Liver (tissue), 3 donors: Measurements from ENCODE around the gene TMEM91.

Experiments used
- GABPA ChIP-seq, 2 donors: IDR thresholded peaks in 1 of 2; conservative IDR thresholded peaks in 1 of 2; 2 replicates each; pipeline ENCODE4 v1.6.1; 2016; ENCODE audit warnings: antibody characterized with exemption in 2 of 2, mild to moderate bottlenecking in 1 of 2, moderate library complexity in 1 of 2
- JUND ChIP-seq, 2 donors: IDR thresholded peaks; 2 replicates each; pipeline ENCODE4 v1.6.1; 2016; ENCODE audit warnings: antibody characterized with exemption in 2 of 2
- RAD21 ChIP-seq, 2 donors: IDR thresholded peaks; 2 replicates each; pipeline ENCODE4 v1.6.1; 2016; ENCODE audit warnings: antibody characterized with exemption in 2 of 2, mild to moderate bottlenecking in 2 of 2
- SP1 ChIP-seq: IDR thresholded peaks from 2 replicates; pipeline ENCODE4 v1.6.1; 2018; ENCODE audit warnings: antibody characterized with exemption, mild to moderate bottlenecking
- TF ChIP-seq, protein P1 (sequence below): IDR thresholded peaks from 2 replicates; pipeline ENCODE4 v1.6.1; 2016; ENCODE audit warnings: antibody characterized with exemption, mild to moderate bottlenecking
- TF ChIP-seq, protein P2 (sequence below): fragments of 150-350 bp; IDR thresholded peaks from 2 replicates; pipeline ENCODE4 v1.5.1; 2017; ENCODE audit warnings: improper control_type of control experiment, low read depth, low read length; ENCODE audit not compliant: missing input control
- TF ChIP-seq, protein P3 (sequence below): IDR thresholded peaks from 2 replicates; pipeline ENCODE4 v1.6.1; 2016; ENCODE audit warnings: antibody characterized with exemption
- donor health status: healthy.
- donor health status: healthy.

DNA sequence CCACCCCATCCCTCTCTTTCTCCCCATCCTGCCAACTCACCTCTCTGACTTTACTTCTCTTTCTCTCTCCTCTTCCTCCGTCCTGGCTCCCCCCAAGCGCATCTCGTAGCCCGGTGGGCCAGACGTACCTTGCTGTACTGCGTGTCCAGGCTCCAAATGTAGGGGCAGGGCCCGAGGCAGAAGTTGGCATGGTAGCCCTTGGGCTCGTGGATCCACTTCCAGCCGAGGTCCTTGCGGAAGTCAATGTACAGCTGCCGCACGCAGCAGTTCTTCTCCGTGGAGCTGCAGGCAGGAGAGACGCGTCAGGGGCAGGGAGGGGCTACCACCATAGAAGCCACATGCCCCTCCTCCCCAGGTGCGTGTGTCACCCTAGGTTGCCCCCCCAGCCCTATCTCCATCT lies 44.3 kb upstream of the TMEM91 start:
- TF ChIP-seq SP1 (no peak), RAD21 (IDR thresholded peaks at IDR 0.05) (no peak), GABPA (IDR thresholded peaks at IDR 0.05 in 1 of 2, conservative IDR thresholded peaks at IDR 0.05 in 1 of 2) (no peak), JUND (IDR thresholded peaks at IDR 0.05) (no peak)
- TF ChIP-seq, protein P1, sequence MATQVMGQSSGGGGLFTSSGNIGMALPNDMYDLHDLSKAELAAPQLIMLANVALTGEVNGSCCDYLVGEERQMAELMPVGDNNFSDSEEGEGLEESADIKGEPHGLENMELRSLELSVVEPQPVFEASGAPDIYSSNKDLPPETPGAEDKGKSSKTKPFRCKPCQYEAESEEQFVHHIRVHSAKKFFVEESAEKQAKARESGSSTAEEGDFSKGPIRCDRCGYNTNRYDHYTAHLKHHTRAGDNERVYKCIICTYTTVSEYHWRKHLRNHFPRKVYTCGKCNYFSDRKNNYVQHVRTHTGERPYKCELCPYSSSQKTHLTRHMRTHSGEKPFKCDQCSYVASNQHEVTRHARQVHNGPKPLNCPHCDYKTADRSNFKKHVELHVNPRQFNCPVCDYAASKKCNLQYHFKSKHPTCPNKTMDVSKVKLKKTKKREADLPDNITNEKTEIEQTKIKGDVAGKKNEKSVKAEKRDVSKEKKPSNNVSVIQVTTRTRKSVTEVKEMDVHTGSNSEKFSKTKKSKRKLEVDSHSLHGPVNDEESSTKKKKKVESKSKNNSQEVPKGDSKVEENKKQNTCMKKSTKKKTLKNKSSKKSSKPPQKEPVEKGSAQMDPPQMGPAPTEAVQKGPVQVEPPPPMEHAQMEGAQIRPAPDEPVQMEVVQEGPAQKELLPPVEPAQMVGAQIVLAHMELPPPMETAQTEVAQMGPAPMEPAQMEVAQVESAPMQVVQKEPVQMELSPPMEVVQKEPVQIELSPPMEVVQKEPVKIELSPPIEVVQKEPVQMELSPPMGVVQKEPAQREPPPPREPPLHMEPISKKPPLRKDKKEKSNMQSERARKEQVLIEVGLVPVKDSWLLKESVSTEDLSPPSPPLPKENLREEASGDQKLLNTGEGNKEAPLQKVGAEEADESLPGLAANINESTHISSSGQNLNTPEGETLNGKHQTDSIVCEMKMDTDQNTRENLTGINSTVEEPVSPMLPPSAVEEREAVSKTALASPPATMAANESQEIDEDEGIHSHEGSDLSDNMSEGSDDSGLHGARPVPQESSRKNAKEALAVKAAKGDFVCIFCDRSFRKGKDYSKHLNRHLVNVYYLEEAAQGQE = no peak
- TF ChIP-seq, protein P2, sequence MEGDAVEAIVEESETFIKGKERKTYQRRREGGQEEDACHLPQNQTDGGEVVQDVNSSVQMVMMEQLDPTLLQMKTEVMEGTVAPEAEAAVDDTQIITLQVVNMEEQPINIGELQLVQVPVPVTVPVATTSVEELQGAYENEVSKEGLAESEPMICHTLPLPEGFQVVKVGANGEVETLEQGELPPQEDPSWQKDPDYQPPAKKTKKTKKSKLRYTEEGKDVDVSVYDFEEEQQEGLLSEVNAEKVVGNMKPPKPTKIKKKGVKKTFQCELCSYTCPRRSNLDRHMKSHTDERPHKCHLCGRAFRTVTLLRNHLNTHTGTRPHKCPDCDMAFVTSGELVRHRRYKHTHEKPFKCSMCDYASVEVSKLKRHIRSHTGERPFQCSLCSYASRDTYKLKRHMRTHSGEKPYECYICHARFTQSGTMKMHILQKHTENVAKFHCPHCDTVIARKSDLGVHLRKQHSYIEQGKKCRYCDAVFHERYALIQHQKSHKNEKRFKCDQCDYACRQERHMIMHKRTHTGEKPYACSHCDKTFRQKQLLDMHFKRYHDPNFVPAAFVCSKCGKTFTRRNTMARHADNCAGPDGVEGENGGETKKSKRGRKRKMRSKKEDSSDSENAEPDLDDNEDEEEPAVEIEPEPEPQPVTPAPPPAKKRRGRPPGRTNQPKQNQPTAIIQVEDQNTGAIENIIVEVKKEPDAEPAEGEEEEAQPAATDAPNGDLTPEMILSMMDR = no peak
- TF ChIP-seq, protein P3, sequence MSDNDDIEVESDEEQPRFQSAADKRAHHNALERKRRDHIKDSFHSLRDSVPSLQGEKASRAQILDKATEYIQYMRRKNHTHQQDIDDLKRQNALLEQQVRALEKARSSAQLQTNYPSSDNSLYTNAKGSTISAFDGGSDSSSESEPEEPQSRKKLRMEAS = no peak
